Nephron progenitor cell (in vitro differentiated cells): ENCODE measurements around the gene SMCO2.

ENCODE experiments used
- DNase-seq: peaks from one replicate; pipeline ENCODE4 v3.0.0; 2021
- H3K27ac Mint-ChIP-seq: 2 replicates; pipeline ENCODE4 v1.8.0; 2021; ENCODE audit warnings: mild to moderate bottlenecking, moderate library complexity, mixed read lengths
- H3K27me3 Mint-ChIP-seq: 2 replicates; pipeline ENCODE4 v1.8.0; 2021; ENCODE audit warnings: mild to moderate bottlenecking, low read depth, mixed read lengths; ENCODE audit not compliant: poor library complexity
- H3K36me3 Mint-ChIP-seq: 2 replicates; pipeline ENCODE4 v1.8.0; 2021; ENCODE audit warnings: low read depth, mixed read lengths
- H3K4me1 Mint-ChIP-seq: 2 replicates; pipeline ENCODE4 v1.8.0; 2021; ENCODE audit warnings: mixed read lengths
- H3K4me3 Mint-ChIP-seq: 2 replicates; pipeline ENCODE4 v1.8.0; 2021; ENCODE audit warnings: mild to moderate bottlenecking, moderate library complexity, mixed read lengths
- H3K9me3 Mint-ChIP-seq: 2 replicates; pipeline ENCODE4 v1.8.0; 2021; ENCODE audit warnings: mild to moderate bottlenecking, moderate library complexity, mixed read lengths
- TF ChIP-seq, protein P1 (sequence below): fragments of 200-600 bp; sonication (generic); IDR thresholded peaks from 2 replicates; pipeline ENCODE4 v1.5.0; 2021; ENCODE audit warnings: antibody characterized with exemption

The SMCO2 gene

DNA sequence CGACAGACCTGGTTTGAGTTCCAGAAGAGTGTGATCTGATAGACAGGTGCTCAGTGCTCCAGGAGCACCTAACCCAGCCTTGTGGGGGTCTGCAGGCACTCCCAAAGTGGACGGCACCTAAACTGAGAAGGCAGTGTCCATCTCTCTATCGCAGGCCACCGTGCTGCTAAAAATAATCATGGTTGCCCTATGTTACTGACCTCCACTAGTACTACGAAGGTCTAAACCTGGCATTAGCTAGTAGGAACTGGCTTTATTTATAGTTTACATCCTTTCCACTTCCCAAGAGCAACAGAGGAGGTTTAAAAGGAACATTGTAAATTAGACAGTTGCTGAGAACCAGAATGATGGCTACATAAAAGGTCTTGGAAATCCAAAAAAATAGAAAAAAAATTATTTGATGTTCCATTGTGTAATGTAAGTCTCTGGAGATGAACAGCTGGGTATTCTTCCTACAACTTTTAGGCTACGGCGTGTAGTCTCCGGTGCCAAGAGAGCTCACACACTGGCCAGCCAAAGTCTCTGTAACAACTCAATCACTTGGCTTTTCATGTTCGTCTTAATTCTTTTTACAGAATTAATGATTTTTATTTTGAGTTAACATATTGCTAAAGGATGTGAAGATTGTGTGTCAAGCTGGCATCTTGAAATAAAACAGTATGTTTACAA is 104.8 kb downstream of the SMCO2 start:
- peaks cover 18% of the 10 kb centered on the region for H3K36me3 Mint-ChIP-seq
- no peak for DNase-seq
- H3K27ac Mint-ChIP-seq: no peak overlapping the region
- no peaks in the 10 kb centered on the region for H3K27me3 Mint-ChIP-seq
- no peak overlapping the region for H3K4me3 Mint-ChIP-seq
- H3K9me3 Mint-ChIP-seq: no peaks in the 10 kb centered on the region
- TF ChIP-seq, protein P1, sequence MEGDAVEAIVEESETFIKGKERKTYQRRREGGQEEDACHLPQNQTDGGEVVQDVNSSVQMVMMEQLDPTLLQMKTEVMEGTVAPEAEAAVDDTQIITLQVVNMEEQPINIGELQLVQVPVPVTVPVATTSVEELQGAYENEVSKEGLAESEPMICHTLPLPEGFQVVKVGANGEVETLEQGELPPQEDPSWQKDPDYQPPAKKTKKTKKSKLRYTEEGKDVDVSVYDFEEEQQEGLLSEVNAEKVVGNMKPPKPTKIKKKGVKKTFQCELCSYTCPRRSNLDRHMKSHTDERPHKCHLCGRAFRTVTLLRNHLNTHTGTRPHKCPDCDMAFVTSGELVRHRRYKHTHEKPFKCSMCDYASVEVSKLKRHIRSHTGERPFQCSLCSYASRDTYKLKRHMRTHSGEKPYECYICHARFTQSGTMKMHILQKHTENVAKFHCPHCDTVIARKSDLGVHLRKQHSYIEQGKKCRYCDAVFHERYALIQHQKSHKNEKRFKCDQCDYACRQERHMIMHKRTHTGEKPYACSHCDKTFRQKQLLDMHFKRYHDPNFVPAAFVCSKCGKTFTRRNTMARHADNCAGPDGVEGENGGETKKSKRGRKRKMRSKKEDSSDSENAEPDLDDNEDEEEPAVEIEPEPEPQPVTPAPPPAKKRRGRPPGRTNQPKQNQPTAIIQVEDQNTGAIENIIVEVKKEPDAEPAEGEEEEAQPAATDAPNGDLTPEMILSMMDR: no peak
- peaks cover 72% of the 10 kb centered on the region for H3K4me1 Mint-ChIP-seq
